Measurements from ENCODE around the gene MGAT1.

MGAT1 gene

DNA sequence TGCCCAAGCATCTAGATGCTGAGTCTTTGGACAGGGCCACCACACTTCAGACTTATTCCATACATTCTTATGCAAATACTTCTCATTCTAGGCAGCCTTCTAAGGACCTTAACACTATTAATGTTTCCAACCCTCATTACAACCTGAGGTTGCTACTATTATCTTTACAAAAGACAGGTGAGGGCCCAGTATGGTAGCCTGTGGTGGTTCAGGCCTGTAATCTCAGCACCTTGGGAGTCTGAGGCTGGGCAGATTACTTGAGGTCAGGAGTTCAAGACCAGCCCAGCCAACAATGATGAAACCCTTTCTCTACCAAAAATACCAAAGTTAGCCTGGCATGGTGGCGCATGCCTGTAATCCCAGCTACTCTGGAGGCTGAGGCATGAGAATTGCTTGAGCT is 42.3 kb upstream of the MGAT1 start:
- H3K4me3 ChIP-seq (replicated peaks in 1 of 2; ENCODE audit: low read depth in 2 of 2, low read length in 2 of 2) = no peak overlapping the region
- no peak for DNase-seq (ENCODE audit: low read depth in 2 of 2)
- TF ChIP-seq, protein P1, sequence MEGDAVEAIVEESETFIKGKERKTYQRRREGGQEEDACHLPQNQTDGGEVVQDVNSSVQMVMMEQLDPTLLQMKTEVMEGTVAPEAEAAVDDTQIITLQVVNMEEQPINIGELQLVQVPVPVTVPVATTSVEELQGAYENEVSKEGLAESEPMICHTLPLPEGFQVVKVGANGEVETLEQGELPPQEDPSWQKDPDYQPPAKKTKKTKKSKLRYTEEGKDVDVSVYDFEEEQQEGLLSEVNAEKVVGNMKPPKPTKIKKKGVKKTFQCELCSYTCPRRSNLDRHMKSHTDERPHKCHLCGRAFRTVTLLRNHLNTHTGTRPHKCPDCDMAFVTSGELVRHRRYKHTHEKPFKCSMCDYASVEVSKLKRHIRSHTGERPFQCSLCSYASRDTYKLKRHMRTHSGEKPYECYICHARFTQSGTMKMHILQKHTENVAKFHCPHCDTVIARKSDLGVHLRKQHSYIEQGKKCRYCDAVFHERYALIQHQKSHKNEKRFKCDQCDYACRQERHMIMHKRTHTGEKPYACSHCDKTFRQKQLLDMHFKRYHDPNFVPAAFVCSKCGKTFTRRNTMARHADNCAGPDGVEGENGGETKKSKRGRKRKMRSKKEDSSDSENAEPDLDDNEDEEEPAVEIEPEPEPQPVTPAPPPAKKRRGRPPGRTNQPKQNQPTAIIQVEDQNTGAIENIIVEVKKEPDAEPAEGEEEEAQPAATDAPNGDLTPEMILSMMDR (IDR thresholded peaks at IDR 0.05; ENCODE audit: low read depth, low read length) = no peak

DNA sequence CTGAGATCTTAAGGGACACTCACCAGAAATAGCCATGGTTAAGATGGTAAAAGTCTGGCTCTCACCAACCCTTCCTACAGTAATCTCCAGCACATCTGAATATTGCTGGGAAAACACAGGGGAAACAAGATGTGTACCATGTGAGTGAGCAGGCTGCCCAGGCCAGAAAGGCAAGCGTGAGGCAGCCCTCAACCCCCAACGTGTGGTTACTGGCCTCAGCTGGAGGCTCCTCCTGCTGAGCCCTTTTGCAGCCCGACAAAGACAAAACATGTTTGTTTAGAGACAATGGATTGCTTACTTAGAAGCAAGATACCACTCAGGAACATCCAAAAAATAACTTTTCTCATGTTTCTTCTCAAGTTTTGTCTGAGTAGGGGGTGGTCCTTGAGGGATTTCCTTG is 41.8 kb upstream of the MGAT1 start:
- no peak overlapping the region for H3K4me3 ChIP-seq (replicated peaks in 1 of 2; ENCODE audit: low read depth in 2 of 2, low read length in 2 of 2)
- DNase-seq (ENCODE audit: low read depth in 2 of 2) = no peak
- TF ChIP-seq, protein P1 (IDR thresholded peaks at IDR 0.05; ENCODE audit: low read depth, low read length) = no peak

DNA sequence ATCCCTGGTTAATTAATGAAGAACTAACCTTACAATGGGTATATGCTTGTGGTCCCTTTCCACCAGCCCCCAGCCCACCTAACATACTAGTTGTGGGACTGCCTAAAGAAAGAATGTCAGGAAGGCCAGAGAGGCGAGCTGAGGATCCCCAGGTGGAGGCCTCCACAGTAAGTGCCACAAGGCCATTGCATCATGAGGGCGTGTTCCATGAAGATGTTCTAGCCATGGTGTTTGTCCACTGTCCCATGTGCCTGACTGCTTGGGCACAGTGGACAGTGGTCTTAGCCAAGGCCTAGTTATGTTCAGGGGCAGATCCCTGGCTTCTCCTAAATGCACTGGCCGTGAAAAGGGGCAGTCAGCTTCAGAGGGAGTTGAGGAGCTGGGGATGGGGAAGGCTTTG is 37.3 kb upstream of the MGAT1 start:
- TF ChIP-seq, protein P1 (IDR thresholded peaks at IDR 0.05; ENCODE audit: low read depth, low read length) = no peak
- no peak for DNase-seq (ENCODE audit: low read depth in 2 of 2)

DNA sequence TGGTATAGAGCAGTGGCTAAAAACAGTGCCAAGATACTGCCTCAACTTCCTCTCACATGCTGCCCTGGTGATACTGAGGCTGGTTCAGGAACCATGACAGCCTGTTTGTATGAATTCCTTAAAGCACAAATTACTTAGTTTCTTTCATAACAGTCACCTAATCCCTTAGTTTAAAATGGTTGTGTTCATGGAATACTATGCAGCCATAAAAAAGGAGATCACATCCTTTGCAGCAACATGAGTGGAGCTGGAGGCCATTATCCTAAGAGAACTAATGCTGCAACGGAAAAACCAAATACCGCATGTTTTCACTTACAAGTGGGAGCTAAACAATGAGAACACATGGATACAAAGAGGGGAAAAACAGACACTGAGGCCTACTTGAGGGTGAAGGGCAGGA is 36.6 kb upstream of the MGAT1 start:
- no peak for DNase-seq (ENCODE audit: low read depth in 2 of 2)

More for the DNA sequence above, 37.3 kb upstream of the MGAT1 start:
- no peak overlapping the region for H3K4me3 ChIP-seq (replicated peaks in 1 of 2; ENCODE audit: low read depth in 2 of 2, low read length in 2 of 2)

DNA sequence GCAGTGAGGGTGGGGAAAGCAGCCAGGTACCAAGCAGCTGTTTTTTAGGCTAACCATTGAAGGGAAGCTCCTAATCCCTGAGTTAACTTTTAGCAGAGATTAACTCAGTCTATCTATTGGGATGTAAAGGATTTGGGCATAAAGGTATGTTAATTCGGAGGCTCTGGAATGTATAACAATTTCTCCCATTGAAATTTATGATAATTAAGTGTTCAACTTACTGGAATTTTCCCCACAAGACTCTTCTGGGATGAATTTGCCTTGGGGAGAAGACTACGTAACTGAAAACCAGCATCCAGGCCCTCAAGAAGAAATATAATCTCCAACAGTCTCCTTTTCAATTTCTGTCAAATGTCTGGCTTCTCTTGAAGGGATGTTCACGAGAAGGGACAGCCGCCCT is 34.9 kb upstream of the MGAT1 start:
- TF ChIP-seq, protein P1 (IDR thresholded peaks at IDR 0.05; ENCODE audit: low read depth, low read length) = no peak
- no peak for DNase-seq (ENCODE audit: low read depth in 2 of 2)
- no peak overlapping the region for H3K4me3 ChIP-seq (replicated peaks in 1 of 2; ENCODE audit: low read depth in 2 of 2, low read length in 2 of 2)

More for the DNA sequence above, 36.6 kb upstream of the MGAT1 start:
- no peak overlapping the region for H3K4me3 ChIP-seq (replicated peaks in 1 of 2; ENCODE audit: low read depth in 2 of 2, low read length in 2 of 2)
- TF ChIP-seq, protein P1 (IDR thresholded peaks at IDR 0.05; ENCODE audit: low read depth, low read length) = no peak

DNA sequence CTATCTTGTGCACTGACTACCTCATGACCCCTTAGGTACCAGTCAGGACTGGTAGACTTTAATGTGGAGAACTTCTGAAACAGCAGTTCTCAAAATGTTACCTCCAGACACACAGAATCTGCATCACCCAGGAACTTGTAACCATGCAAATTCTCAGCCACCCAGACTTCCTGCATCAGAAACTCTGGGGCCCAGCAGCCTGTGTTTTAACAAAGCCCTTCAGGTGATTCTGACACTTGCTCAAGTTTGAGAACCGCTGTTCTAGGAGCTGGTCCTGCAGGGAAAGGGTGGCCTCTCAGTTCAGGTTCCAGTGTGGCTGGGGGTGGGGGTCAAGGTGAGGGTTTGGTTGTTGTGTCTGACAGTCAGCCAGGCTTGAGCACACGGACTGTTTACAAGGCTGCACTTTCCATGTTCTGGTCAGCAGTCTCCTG is 30.0 kb upstream of the MGAT1 start:
- no peak overlapping the region for H3K4me3 ChIP-seq (replicated peaks in 1 of 2; ENCODE audit: low read depth in 2 of 2, low read length in 2 of 2)
- TF ChIP-seq, protein P1 (IDR thresholded peaks at IDR 0.05; ENCODE audit: low read depth, low read length) = no peak
- DNase-seq (ENCODE audit: low read depth in 2 of 2) = no peak
